A549 treated with AZD9567 at 1 μM for 4 hours (cell line): ENCODE data around the gene MYRIP. TPM values are rescaled to one million over a fixed set of nuclear protein-coding genes. Genes with fewer than 3 reads are reported as not detected.

Experiments used
- total RNA-seq: library from RNA; stranded (reverse); fragments of 200-300 nt; extraction: Qiagen RNA extraction; gene quantifications from 5 replicates; pipeline ENCODE4 v1.2.3, GENCODE V29; 2022; ENCODE audit not compliant: insufficient read depth

Gene MYRIP
- 0.02 TPM in 1 of 5 replicates, not detected in the others for total RNA-seq

GRCh38 chr3:39809181-39809994, at the start of gene MYRIP:
MYRIP (plus strand) TSS chr3:39809609; CDS start chr3:39900817, 91,208 bp downstream.

GRCh38 chr3:40309418-40309924, 500.1 kb downstream of the MYRIP start, which contains the start of gene EIF1B:
EIF1B (plus strand) TSS chr3:40309707; CDS start chr3:40309942, 235 bp downstream.

